Measurements from ENCODE around the gene SLC30A1.

GRCh38 chr1:211531194-211532087 is 47.5 kb downstream of the SLC30A1 start:
- TF ChIP-seq CTCF (IDR thresholded peaks at IDR 0.05) = no peak
- TF ChIP-seq GATA2 (CRISPR knock-in tag; IDR thresholded peaks at IDR 0.05) = no peak
- no peak for TF ChIP-seq POLR2AphosphoS5 (IDR thresholded peaks at IDR 0.05; ENCODE audit: low read depth, low read length)
- no peak for TF ChIP-seq RAD21 (IDR thresholded peaks at IDR 0.05; ENCODE audit: low read length)
- TF ChIP-seq GABPA (IDR thresholded peaks at IDR 0.05; ENCODE audit: low read depth) = no peak
- TF ChIP-seq FOXM1 (IDR thresholded peaks at IDR 0.05; ENCODE audit: low read depth) = no peak
- no peak for TF ChIP-seq TAF1 (IDR thresholded peaks at IDR 0.05; ENCODE audit: borderline replicate concordance, low read depth, low read length)
- no peak for TF ChIP-seq JUND (IDR thresholded peaks at IDR 0.05)
- no peak for TF ChIP-seq PBX3 (IDR thresholded peaks at IDR 0.05)
- TF ChIP-seq SIN3A (IDR thresholded peaks at IDR 0.05; ENCODE audit: borderline replicate concordance, low read depth, low read length) = no peak

Measured in SK-N-SH (cell line).